Activated T-cell treated with anti-CD3 and anti-CD28 coated beads for 1 hour (primary cell): ENCODE data around the gene CTNNA3.

ENCODE experiments used
- DNase-seq: peaks from one replicate; pipeline ENCODE4 v3.0.0-alpha.2; 2020; ENCODE audit warnings: low read depth

The CTNNA3 gene

GRCh38 chr10:66862687-66863258, 833.2 kb downstream of the CTNNA3 start:
- no peak for DNase-seq

GRCh38 chr10:66860376-66860945, 835.5 kb downstream of the CTNNA3 start:
- DNase-seq: no peak

- no peak for DNase-seq
Measured at GRCh38 chr10:66852811-66853210, 843.2 kb downstream of the CTNNA3 start.

- DNase-seq: no peak
Measured at GRCh38 chr10:66848856-66849255, 847.1 kb downstream of the CTNNA3 start.

- DNase-seq: no peak
Measured at GRCh38 chr10:66844176-66844942, 851.6 kb downstream of the CTNNA3 start.

GRCh38 chr10:66843396-66843795, 852.6 kb downstream of the CTNNA3 start:
- no peak for DNase-seq

- no peak for DNase-seq
Measured at GRCh38 chr10:66842867-66843266, 853.1 kb downstream of the CTNNA3 start.

GRCh38 chr10:66842371-66842770, 853.6 kb downstream of the CTNNA3 start:
- DNase-seq: no peak

GRCh38 chr10:66838656-66839055, 857.3 kb downstream of the CTNNA3 start:
- DNase-seq: no peak

- DNase-seq: no peak
Measured at GRCh38 chr10:66837990-66838389, 858.0 kb downstream of the CTNNA3 start.

- no peak for DNase-seq
Measured at GRCh38 chr10:66837335-66837734, 858.7 kb downstream of the CTNNA3 start.

- no peak for DNase-seq
Measured at GRCh38 chr10:66836771-66837170, 859.2 kb downstream of the CTNNA3 start.

GRCh38 chr10:66836057-66836456, 859.9 kb downstream of the CTNNA3 start:
- no peak for DNase-seq

GRCh38 chr10:66835400-66835799, 860.6 kb downstream of the CTNNA3 start:
- no peak for DNase-seq

- DNase-seq: no peak
Measured at GRCh38 chr10:66834802-66835201, 861.2 kb downstream of the CTNNA3 start.

- no peak for DNase-seq
Measured at GRCh38 chr10:66833861-66834260, 862.1 kb downstream of the CTNNA3 start.

- DNase-seq: no peak
Measured at GRCh38 chr10:66832781-66833422, 863.1 kb downstream of the CTNNA3 start.

- DNase-seq: no peak
Measured at GRCh38 chr10:66828957-66829356, 867.0 kb downstream of the CTNNA3 start.

GRCh38 chr10:66827353-66827752, 868.6 kb downstream of the CTNNA3 start:
- DNase-seq: no peak

GRCh38 chr10:66823301-66823700, 872.7 kb downstream of the CTNNA3 start:
- DNase-seq: no peak

- DNase-seq: no peak
Measured at GRCh38 chr10:66822801-66823200, 873.2 kb downstream of the CTNNA3 start.

- no peak for DNase-seq
Measured at GRCh38 chr10:66819691-66820090, 876.3 kb downstream of the CTNNA3 start.

GRCh38 chr10:66813122-66813521, 882.9 kb downstream of the CTNNA3 start:
- no peak for DNase-seq
